GM18867 (cell line): Measurements from ENCODE around the gene PAMR1.

ENCODE experiments used
- ATAC-seq: cut with Tn5 transposase; IDR thresholded peaks from one replicate; pipeline ENCODE4 v1.9.1; 2021; ENCODE audit warnings: mild to moderate bottlenecking, moderate library complexity; ENCODE audit not compliant: unreplicated experiment

Gene PAMR1

GRCh38 chr11:35407041-35407440 lies 118.4 kb downstream of the PAMR1 start:
- ATAC-seq = no peak

- ATAC-seq = no peak
Observed at GRCh38 chr11:35404388-35404775, 121.0 kb downstream of the PAMR1 start.

GRCh38 chr11:35403765-35404387 lies 121.5 kb downstream of the PAMR1 start:
- no peak for ATAC-seq

- no peak for ATAC-seq
Observed at GRCh38 chr11:35402751-35403660, 122.4 kb downstream of the PAMR1 start.

- ATAC-seq = no peak
Observed at GRCh38 chr11:35398881-35399280, 126.5 kb downstream of the PAMR1 start.

- no peak for ATAC-seq
Observed at GRCh38 chr11:35394941-35395340, 130.5 kb downstream of the PAMR1 start.

- no peak for ATAC-seq
Observed at GRCh38 chr11:35393098-35393497, 132.3 kb downstream of the PAMR1 start.

GRCh38 chr11:35391922-35392688 lies 133.3 kb downstream of the PAMR1 start:
- ATAC-seq = peak; percentile 58

GRCh38 chr11:35390737-35391682 lies 134.4 kb downstream of the PAMR1 start:
- peak; percentile 87 for ATAC-seq

GRCh38 chr11:35389897-35390465 lies 135.4 kb downstream of the PAMR1 start:
- no peak for ATAC-seq

GRCh38 chr11:35389112-35389511 lies 136.3 kb downstream of the PAMR1 start:
- no peak for ATAC-seq

GRCh38 chr11:35388061-35388460 lies 137.4 kb downstream of the PAMR1 start:
- no peak for ATAC-seq

GRCh38 chr11:35387111-35387982 lies 138.1 kb downstream of the PAMR1 start:
- ATAC-seq = no peak

- ATAC-seq = no peak
Observed at GRCh38 chr11:35383953-35384352, 141.5 kb downstream of the PAMR1 start.
